Body of pancreas (tissue), 4 donors: Measurements from ENCODE around the gene UST. TPM values are rescaled to one million over a fixed set of nuclear protein-coding genes. Genes with fewer than 3 reads are reported as not detected.
"Not testable (repeated sequence)": the region's sequence is repeated elsewhere in the genome, so short reads cannot be mapped to it uniquely, and the experiment has no call there.

ENCODE experiments used
- ATAC-seq: fragments of 150-250 bp; one replicate; pipeline ENCODE4 v1.9.1; 2016
- DNase-seq, 4 donors: peaks; one replicate each; pipeline ENCODE4 v3.0.0-alpha.2; 2019
- H3K27ac ChIP-seq, 4 donors: fragments of 200-600 bp; sonication (generic); 1 replicate in 3 of 4; 2 replicates in 1 of 4; pipeline versions ENCODE4 v1.5.1 to v1.6.1; 2016 to 2019; ENCODE audit warnings: mild to moderate bottlenecking in 1 of 4, mixed read lengths in 1 of 4, moderate library complexity in 1 of 4
- H3K27me3 ChIP-seq, 2 donors: fragments of 200-600 bp; sonication (generic); one replicate each; pipeline ENCODE4 v1.6.0; 2016; ENCODE audit warnings: mild to moderate bottlenecking in 1 of 2
- H3K36me3 ChIP-seq, 2 donors: fragments of 200-600 bp; sonication (generic); replicated peaks in 1 of 2; 2 replicates each; pipeline ENCODE4 v1.5.1; 2016; ENCODE audit warnings: low read depth in 2 of 2; ENCODE audit not compliant: insufficient read depth in 1 of 2
- H3K4me1 ChIP-seq: fragments of 200-600 bp; sonication (generic); one replicate; pipeline ENCODE4 v1.6.0; 2016
- H3K4me3 ChIP-seq, 2 donors: fragments of 200-600 bp; sonication (generic); 1 replicate in 1 of 2; 2 replicates in 1 of 2; pipeline ENCODE4 v1.5.1; 2016 to 2019
- H3K9me3 ChIP-seq, 3 donors: fragments of 200-600 bp; sonication (generic); 1 replicate in 2 of 3; 2 replicates in 1 of 3; pipeline ENCODE4 v1.5.1; 2016
- CTCF ChIP-seq, 7 experiments: fragments of 450-650 bp in 4 of 7; fragments of 200-600 bp in 3 of 7; sonication (generic) in 3 of 7; IDR thresholded peaks; one replicate each; pipeline ENCODE4 v1.5.1; 2016 to 2019; ENCODE audit warnings: antibody characterized with exemption in 7 of 7
- POLR2A ChIP-seq, 3 donors: fragments of 450-650 bp; IDR thresholded peaks; one replicate each; pipeline ENCODE4 v1.6.1; 2016; ENCODE audit warnings: antibody characterized with exemption in 3 of 3, mild to moderate bottlenecking in 2 of 3
- WGBS, 2 donors: methylation state at CpG; one replicate each; pipeline ENCODE4 v1.1.5; 2017; 5-methylcytosine and 5-hydroxymethylcytosine counted together
- intact Hi-C: fragments of 100-400 bp; cut with DNase I; formaldehyde crosslinking; loops from one replicate; pipeline ENCODE4 v1.15.1; 2023
- total RNA-seq, 2 donors: library from RNA; depleted of rRNA; stranded (reverse); fragments of >200 nt; gene quantifications; one replicate each; pipeline ENCODE4 v1.1.0, GENCODE V29; 2016

Gene UST
- total RNA-seq, 2 donors from 2014 or later, result 11.4 to 28.3 TPM

GRCh38 chr6:148747471-148748165 is 788 bp downstream of the UST start:
- H3K4me1 ChIP-seq, result peaks cover 50% of the 10 kb centered on the region
- no peaks in the 10 kb centered on the region for H3K36me3 ChIP-seq
- H3K27me3 ChIP-seq, result no peaks in the 10 kb centered on the region
- TF ChIP-seq POLR2A (IDR thresholded peaks at IDR 0.05) (peak in 1 of 3 donors; percentile 18), CTCF (IDR thresholded peaks at IDR 0.05) (no peak)
- WGBS, 2 donors, result 0 to 1% methylated on average over 16 to 66 of the region's 66 CpGs
- intact Hi-C loops, result no loop called here
- peak overlapping the region; percentile 73 to 81 for H3K4me3 ChIP-seq
- peak; percentile 3 for ATAC-seq
- peak; percentile 42 to 55 (median 44) for DNase-seq
- H3K9me3 ChIP-seq, result no peaks in the 10 kb centered on the region
- H3K27ac ChIP-seq, result peak overlapping the region in 3 of 4 donors; percentile 79 to 83 (median 80)

DNA sequence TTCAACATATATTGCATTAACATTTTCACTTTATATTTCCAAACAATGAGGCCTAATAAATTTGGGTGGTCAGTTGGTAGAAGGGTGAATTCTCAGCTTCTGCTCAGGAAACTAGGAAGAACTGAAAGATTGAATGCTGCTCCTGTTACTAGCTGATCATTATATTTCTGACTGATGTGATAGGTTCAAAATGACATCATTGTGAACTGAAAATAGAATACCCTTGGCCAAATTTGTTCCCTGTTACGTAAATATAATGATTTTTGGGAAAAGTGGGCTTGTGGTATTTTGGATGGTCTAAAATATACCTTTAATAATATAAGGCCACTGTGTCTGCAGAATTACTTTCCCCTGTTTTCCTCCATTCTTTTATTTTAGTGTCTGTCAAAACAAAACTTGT is 2.8 kb downstream of the UST start:
- intact Hi-C loops, result loop anchor here (10.0 kb wide), 1 partner anchor 195 kb away; no protein-coding TSS in a partner anchor
- WGBS, 2 donors, result 93 to 95% methylated on average over 1 of the region's 1 CpG
- Histone ChIP-seq H3K36me3 (no peaks in the 10 kb centered on the region), H3K4me1 (peaks cover 34% of the 10 kb centered on the region), H3K27ac (no peak overlapping the region), H3K4me3 (no peak overlapping the region), H3K9me3 (no peaks in the 10 kb centered on the region), H3K27me3 (no peaks in the 10 kb centered on the region)
- no peak for DNase-seq
- no peak for TF ChIP-seq POLR2A (IDR thresholded peaks at IDR 0.05)
- no peak for TF ChIP-seq CTCF (IDR thresholded peaks at IDR 0.05)
- no peak for ATAC-seq

DNA sequence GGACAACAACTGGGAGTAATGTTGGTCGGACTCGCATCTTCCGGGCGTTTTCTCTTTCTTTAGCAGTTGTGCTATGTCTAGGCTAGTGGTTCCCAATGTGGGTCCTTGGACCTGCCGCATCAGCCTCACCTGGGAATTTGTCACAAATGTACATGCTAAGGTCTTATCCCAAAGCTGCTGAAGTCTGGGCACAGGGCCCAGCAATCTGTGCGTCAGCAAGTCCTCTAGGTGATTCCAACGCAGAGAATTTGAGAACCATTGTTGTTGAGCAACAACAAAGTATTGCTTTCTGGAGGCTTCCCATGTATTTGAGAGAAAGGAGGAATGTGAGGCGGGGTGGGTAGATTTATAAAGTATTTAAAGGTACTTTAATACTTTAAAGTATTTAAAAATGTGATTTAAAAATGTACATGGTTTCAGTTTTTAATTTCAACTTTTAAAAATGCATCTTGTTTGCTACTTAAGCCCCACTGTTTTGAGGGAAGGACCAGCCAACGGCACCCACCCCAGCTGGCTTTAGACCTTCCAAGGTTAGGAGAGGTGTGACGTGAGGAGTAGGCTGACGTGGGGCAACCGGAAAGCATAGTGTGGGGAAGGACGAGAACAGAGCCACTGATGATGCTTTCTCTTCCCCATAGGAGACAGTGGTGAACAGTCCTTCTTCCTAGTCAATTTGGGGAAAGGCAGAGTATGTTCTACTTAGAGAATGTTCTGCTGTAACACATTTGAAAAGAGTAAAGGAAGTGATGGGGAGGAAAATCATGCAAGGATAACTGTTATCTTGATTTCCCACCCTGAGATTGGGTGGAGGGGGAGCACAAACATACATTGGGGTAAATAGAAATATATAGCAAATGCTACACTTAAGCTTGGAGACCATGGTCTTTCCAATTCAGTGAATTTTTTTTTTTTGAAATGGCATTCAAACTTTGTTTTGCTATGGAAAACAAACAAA is 4.3 kb downstream of the UST start:
- H3K9me3 ChIP-seq, result no peaks in the 10 kb centered on the region
- H3K4me3 ChIP-seq, result no peak overlapping the region
- DNase-seq, result peak; percentile 52 to 83 (median 68)
- H3K27me3 ChIP-seq, result no peaks in the 10 kb centered on the region
- intact Hi-C loops, result loop anchor here (10.0 kb wide), 1 partner anchor 194 kb away; no protein-coding TSS in a partner anchor
- no peak for ATAC-seq
- TF ChIP-seq POLR2A (IDR thresholded peaks at IDR 0.05), result no peak
- no peak for TF ChIP-seq CTCF (IDR thresholded peaks at IDR 0.05)
- peaks cover 19% of the 10 kb centered on the region for H3K4me1 ChIP-seq
- no peaks in the 10 kb centered on the region for H3K36me3 ChIP-seq
- WGBS, 2 donors, result 76 to 78% methylated on average over 13 of the region's 13 CpGs
- no peak overlapping the region for H3K27ac ChIP-seq

DNA sequence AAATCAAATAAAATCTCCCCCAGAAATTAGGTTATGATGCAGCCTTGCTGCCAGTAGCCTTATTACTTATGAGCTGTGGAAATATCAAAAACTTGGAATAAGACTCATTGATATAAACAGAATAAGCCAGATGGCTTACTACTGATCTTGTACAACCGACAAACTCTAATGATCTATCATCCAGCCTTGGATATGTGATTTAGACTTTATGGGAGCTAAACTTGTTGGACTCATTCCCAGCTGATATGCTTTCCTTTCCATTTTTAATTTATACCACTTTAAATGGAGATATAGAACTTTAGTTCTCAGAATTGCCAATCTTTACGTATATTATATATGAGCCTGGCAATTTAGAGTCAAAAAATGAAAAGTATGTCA is 5.0 kb downstream of the UST start:
- 85 to 86% methylated on average over 2 of the region's 2 CpGs for WGBS, 2 donors
- H3K27ac ChIP-seq, result no peak overlapping the region

DNA sequence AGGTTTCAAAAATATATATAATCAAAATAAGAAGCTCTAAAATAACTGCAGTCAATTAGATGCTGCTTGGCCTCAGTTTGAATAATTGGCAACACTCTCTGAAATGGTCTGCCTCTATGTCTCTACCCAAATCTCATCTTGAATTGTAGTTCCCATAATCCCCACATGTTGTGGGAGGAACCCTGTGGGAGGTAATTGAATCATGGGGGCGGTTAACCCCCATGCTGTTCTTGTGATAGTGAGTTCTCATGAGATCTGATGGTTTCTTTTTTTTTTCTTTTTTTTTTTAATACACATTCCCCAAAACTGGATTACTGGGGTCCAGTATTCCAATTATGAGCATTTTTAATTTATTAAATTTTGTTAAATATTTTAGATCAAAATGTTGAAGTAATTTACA is 8.5 kb downstream of the UST start:
- not testable (repeated sequence) for H3K4me3 ChIP-seq, H3K27me3 ChIP-seq, ATAC-seq, H3K9me3 ChIP-seq, H3K4me1 ChIP-seq, H3K36me3 ChIP-seq, H3K27ac ChIP-seq, DNase-seq
- WGBS, 2 donors, result 53 to 82% methylated on average over 1 of the region's 1 CpG
- intact Hi-C loops, result loop anchor here (10.0 kb wide), 1 partner anchor 189 kb away; no protein-coding TSS in a partner anchor

More for the DNA sequence above, 5.0 kb downstream of the UST start:
- intact Hi-C loops, result loop anchor here (10.0 kb wide), 1 partner anchor 193 kb away; no protein-coding TSS in a partner anchor
- H3K4me3 ChIP-seq, result no peak overlapping the region
- TF ChIP-seq POLR2A (IDR thresholded peaks at IDR 0.05) (no peak), CTCF (IDR thresholded peaks at IDR 0.05) (no peak)
- no peak for ATAC-seq
- no peaks in the 10 kb centered on the region for H3K9me3 ChIP-seq
- no peaks in the 10 kb centered on the region for H3K27me3 ChIP-seq
- DNase-seq, result no peak
- peaks cover 17% of the 10 kb centered on the region for H3K4me1 ChIP-seq
- H3K36me3 ChIP-seq, result no peaks in the 10 kb centered on the region
